ENCODE results near the gene TMEM52B. TPM values are rescaled to one million over a fixed set of nuclear protein-coding genes. Genes with fewer than 3 reads are reported as not detected.

TMEM52B gene
- total and polyA plus RNA-seq, 8 donors, result 0.28 to 2.2 (median 0.30) TPM; not detected in 5

DNA sequence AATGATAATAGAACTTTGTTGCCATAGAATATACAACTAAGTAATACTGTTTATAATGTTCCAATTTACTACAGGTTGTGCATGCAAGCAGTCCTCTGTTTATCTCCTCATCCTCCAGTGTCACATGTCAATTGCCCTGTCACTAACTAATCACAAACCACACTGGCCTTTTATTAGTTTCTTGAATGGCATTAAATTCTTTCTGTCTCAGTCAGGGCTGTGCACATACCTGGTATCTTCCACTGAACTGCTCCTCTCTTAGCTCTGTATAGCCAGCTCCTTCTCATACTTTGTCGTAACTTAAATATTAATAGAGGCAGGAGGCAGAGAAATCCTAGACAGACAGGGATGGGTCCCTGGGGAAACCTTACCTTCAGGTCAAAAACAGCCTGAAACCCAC, 57.9 kb downstream of the TMEM52B start:
- DNase-seq (no peak), ATAC-seq (no peak), FAIRE-seq (no peak)
- Histone ChIP-seq H3K4me3 (no peak overlapping the region), H3K27me3 (no peaks in the 10 kb centered on the region), H3K4me1 (no peaks in the 10 kb centered on the region), H3K9me3 (no peaks in the 10 kb centered on the region), H3K27ac (no peak overlapping the region), H3K36me3 (no peaks in the 10 kb centered on the region)
- intact Hi-C loops (cut with DNase I), result loop anchor here in 2 of 3 donors (5.0 to 10.0 kb wide), 2 partner anchors 318 to 331 kb away; no protein-coding TSS in a partner anchor
- TF ChIP-seq, protein P1, sequence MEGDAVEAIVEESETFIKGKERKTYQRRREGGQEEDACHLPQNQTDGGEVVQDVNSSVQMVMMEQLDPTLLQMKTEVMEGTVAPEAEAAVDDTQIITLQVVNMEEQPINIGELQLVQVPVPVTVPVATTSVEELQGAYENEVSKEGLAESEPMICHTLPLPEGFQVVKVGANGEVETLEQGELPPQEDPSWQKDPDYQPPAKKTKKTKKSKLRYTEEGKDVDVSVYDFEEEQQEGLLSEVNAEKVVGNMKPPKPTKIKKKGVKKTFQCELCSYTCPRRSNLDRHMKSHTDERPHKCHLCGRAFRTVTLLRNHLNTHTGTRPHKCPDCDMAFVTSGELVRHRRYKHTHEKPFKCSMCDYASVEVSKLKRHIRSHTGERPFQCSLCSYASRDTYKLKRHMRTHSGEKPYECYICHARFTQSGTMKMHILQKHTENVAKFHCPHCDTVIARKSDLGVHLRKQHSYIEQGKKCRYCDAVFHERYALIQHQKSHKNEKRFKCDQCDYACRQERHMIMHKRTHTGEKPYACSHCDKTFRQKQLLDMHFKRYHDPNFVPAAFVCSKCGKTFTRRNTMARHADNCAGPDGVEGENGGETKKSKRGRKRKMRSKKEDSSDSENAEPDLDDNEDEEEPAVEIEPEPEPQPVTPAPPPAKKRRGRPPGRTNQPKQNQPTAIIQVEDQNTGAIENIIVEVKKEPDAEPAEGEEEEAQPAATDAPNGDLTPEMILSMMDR (IDR thresholded peaks at IDR 0.05), result no peak
- WGBS, 2 donors, result 96 to 100% methylated on average over 1 of the region's 1 CpG

DNA sequence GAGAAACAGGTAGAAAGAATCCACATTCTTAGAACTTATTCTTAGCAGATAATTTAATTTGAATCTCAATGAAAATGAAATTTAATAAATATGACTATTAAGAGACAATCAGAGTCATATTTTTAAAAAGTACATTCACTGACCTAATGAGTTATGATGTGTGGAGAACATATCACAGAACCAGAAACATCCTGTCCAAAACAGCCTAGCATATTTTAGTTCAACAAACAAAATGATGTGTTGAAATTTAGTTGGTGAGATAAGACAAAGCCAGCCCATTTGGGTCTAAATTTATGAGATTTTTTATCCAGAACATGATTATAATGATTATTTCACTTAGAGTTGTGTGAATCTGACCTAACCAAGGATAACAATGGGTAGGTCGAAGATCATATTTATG, 59.7 kb downstream of the TMEM52B start:
- DNase-seq (no peak), FAIRE-seq (no peak), ATAC-seq (no peak)
- Histone ChIP-seq H3K36me3 (no peaks in the 10 kb centered on the region), H3K27me3 (no peaks in the 10 kb centered on the region), H3K27ac (no peak overlapping the region), H3K9me3 (no peaks in the 10 kb centered on the region), H3K4me1 (no peaks in the 10 kb centered on the region), H3K4me3 (no peak overlapping the region)
- TF ChIP-seq, protein P1 (IDR thresholded peaks at IDR 0.05), result no peak
- 75 to 95% methylated on average over 1 of the region's 1 CpG for WGBS, 2 donors
- intact Hi-C loops (cut with DNase I), result loop anchor here in 2 of 3 donors (5.0 to 10.0 kb wide), 2 partner anchors 316 to 329 kb away; no protein-coding TSS in a partner anchor

DNA sequence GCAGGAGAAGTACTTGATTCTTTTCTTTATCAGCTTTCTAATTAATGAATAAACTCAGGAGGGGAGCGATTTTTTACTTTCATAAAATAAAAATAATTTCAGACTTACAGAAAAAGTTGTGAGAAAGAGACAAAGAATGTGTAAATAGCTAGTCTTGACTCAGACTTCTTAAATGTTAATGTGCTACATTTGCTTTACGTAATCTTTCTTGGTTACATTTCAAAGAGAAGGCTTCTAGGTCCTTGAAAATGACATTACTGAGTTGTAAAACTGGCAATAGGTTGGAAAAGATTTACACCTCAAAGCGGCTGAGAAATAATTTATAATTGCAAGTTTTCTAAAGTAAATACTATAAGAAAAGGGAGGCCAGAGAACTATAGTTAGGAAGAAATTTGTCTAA, 62.5 kb downstream of the TMEM52B start:
- no peak for ATAC-seq
- intact Hi-C loops (cut with DNase I), result no loop called here
- H3K27ac ChIP-seq, result no peak overlapping the region
- H3K27me3 ChIP-seq, result no peaks in the 10 kb centered on the region
- no peaks in the 10 kb centered on the region for H3K4me1 ChIP-seq
- 44 to 46% methylated on average over 3 of the region's 3 CpGs for WGBS, 2 donors
- H3K9me3 ChIP-seq, result no peaks in the 10 kb centered on the region
- no peak for FAIRE-seq
- no peak overlapping the region for H3K4me3 ChIP-seq
- TF ChIP-seq, protein P1 (IDR thresholded peaks at IDR 0.05), result no peak
- H3K36me3 ChIP-seq, result no peaks in the 10 kb centered on the region
- no peak for DNase-seq

Other genes with a start within 250 kb of the TMEM52B start
- not detected for gene CLEC2A, start 246.7 kb upstream of the TMEM52B start, total RNA-seq
- not detected for gene CLEC2A, start 246.7 kb upstream of the TMEM52B start, polyA plus RNA-seq
- gene CLEC12A, start 207.6 kb upstream of the TMEM52B start, total RNA-seq, result 1 to 10 TPM in 2 of 6 donors, under 1 TPM in 3, not detected in 1; 0.19 to 3.4 (median 0.93) TPM
- under 1 TPM; 0.19 to 0.77 TPM for gene CLEC12A, start 207.6 kb upstream of the TMEM52B start, polyA plus RNA-seq
- gene CLEC1B, start 179.9 kb upstream of the TMEM52B start, total RNA-seq, result not detected
- gene CLEC1B, start 179.9 kb upstream of the TMEM52B start, polyA plus RNA-seq, result under 1 TPM in 1 of 2 donors, not detected in 1; 0.02 TPM
- under 1 TPM in 1 of 6 donors, not detected in 5; 0.09 TPM for gene CLEC12B, start 168.4 kb upstream of the TMEM52B start, total RNA-seq
- gene CLEC12B, start 168.4 kb upstream of the TMEM52B start, polyA plus RNA-seq, result not detected
- under 1 TPM in 3 of 6 donors, not detected in 3; 0.09 to 0.22 (median 0.18) TPM for gene CLEC9A, start 148.3 kb upstream of the TMEM52B start, total RNA-seq
- not detected for gene CLEC9A, start 148.3 kb upstream of the TMEM52B start, polyA plus RNA-seq
- 1 to 10 TPM in 1 of 6 donors, under 1 TPM in 5; 0.24 to 1.8 (median 0.77) TPM for gene CLEC1A, start 80.0 kb upstream of the TMEM52B start, total RNA-seq
- gene CLEC1A, start 80.0 kb upstream of the TMEM52B start, polyA plus RNA-seq, result 1 to 10 TPM in 1 of 2 donors, under 1 TPM in 1; 0.80 to 3.0 TPM
- 1 to 10 TPM in 4 of 6 donors, under 1 TPM in 2; 0.60 to 8.5 (median 2.2) TPM for gene CLEC7A, start 48.8 kb upstream of the TMEM52B start, total RNA-seq
- 1 to 10 TPM in 1 of 2 donors, under 1 TPM in 1; 0.92 to 1.0 TPM for gene CLEC7A, start 48.8 kb upstream of the TMEM52B start, polyA plus RNA-seq
- 10 to 100 TPM in 2 of 6 donors, 1 to 10 TPM in 1, under 1 TPM in 3; 0.65 to 34.3 (median 0.98) TPM for gene OLR1, start 6.9 kb upstream of the TMEM52B start, total RNA-seq
- under 1 TPM; 0.28 to 0.80 TPM for gene OLR1, start 6.9 kb upstream of the TMEM52B start, polyA plus RNA-seq
- gene GABARAPL1, start 33.8 kb downstream of the TMEM52B start, total RNA-seq, result 100 to 1,000 TPM in 1 of 6 donors, 10 to 100 TPM in 5; 51.1 to 111 (median 58.8) TPM
- 10 to 100 TPM; 53.1 to 92.7 TPM for gene GABARAPL1, start 33.8 kb downstream of the TMEM52B start, polyA plus RNA-seq
- gene KLRD1, start 128.8 kb downstream of the TMEM52B start, total RNA-seq, result 1 to 10 TPM in 1 of 6 donors, under 1 TPM in 5; 0.34 to 1.0 (median 0.64) TPM
- under 1 TPM; 0.11 to 0.12 TPM for gene KLRD1, start 128.8 kb downstream of the TMEM52B start, polyA plus RNA-seq
- 1 to 10 TPM in 2 of 6 donors, under 1 TPM in 3, not detected in 1; 0.32 to 1.1 (median 0.69) TPM for gene KLRK1, start 211.0 kb downstream of the TMEM52B start, total RNA-seq
- gene KLRK1, start 211.0 kb downstream of the TMEM52B start, polyA plus RNA-seq, result under 1 TPM; 0.57 to 0.92 TPM
- under 1 TPM in 1 of 6 donors, not detected in 5; 0.25 TPM for gene KLRC4, start 230.7 kb downstream of the TMEM52B start, total RNA-seq
- gene KLRC4, start 230.7 kb downstream of the TMEM52B start, polyA plus RNA-seq, result not detected
- gene KLRC3, start 241.6 kb downstream of the TMEM52B start, total RNA-seq, result not detected
- gene KLRC3, start 241.6 kb downstream of the TMEM52B start, polyA plus RNA-seq, result not detected